H9 (cell line): ENCODE results near the gene CSHL1. TPM values are rescaled to one million over a fixed set of nuclear protein-coding genes. Genes with fewer than 3 reads are reported as not detected.
"Not testable (repeated sequence)": the region's sequence is repeated elsewhere in the genome, so short reads cannot be mapped to it uniquely, and the experiment has no call there.

ENCODE experiments used
- DNase-seq: peaks from one replicate; pipeline ENCODE4 v3.0.0-alpha.2; 2017
- H2AFZ ChIP-seq: one replicate; pipeline ENCODE4 v1.6.1; 2013; ENCODE audit warnings: mild to moderate bottlenecking, low read length, control low read depth, moderate library complexity
- H2AK5ac ChIP-seq: 2 replicates; pipeline ENCODE4 v1.6.1; 2013; ENCODE audit warnings: low read length, control low read depth, mixed read lengths; ENCODE audit not compliant: insufficient read length
- H2BK120ac ChIP-seq: one replicate; pipeline ENCODE4 v1.6.1; 2013; ENCODE audit warnings: low read depth, mild to moderate bottlenecking, low read length, control low read depth, inconsistent platforms; ENCODE audit not compliant: poor library complexity, severe bottlenecking
- H2BK12ac ChIP-seq: 2 replicates; pipeline ENCODE4 v1.6.1; 2013; ENCODE audit warnings: low read length, control low read depth, mixed read lengths, low read depth; ENCODE audit not compliant: insufficient read length
- H2BK15ac ChIP-seq: 2 replicates; pipeline ENCODE4 v1.6.1; 2013; ENCODE audit warnings: low read depth, low read length, control low read depth
- H2BK20ac ChIP-seq: one replicate; pipeline ENCODE4 v1.6.1; 2013; ENCODE audit warnings: low read depth, mild to moderate bottlenecking, low read length, control low read depth, inconsistent platforms; ENCODE audit not compliant: poor library complexity, severe bottlenecking
- H2BK5ac ChIP-seq: 2 replicates; pipeline ENCODE4 v1.6.1; 2013; ENCODE audit warnings: low read length, control low read depth, mixed read lengths; ENCODE audit not compliant: insufficient read length
- H3K14ac ChIP-seq: 2 replicates; pipeline ENCODE4 v1.6.1; 2013; ENCODE audit warnings: low read length, control low read depth; ENCODE audit not compliant: insufficient read depth
- H3K18ac ChIP-seq: 2 replicates; pipeline ENCODE4 v1.6.1; 2013; ENCODE audit warnings: low read depth, mild to moderate bottlenecking, mixed read lengths, low read length, control low read depth; ENCODE audit not compliant: insufficient read length
- H3K23ac ChIP-seq: 2 replicates; pipeline ENCODE4 v1.6.1; 2013; ENCODE audit warnings: low read length, control low read depth, mixed read lengths, low read depth; ENCODE audit not compliant: insufficient read length
- H3K23me2 ChIP-seq: 2 replicates; pipeline ENCODE4 v1.6.1; 2013; ENCODE audit warnings: low read depth, mild to moderate bottlenecking, mixed read lengths, low read length, control low read depth; ENCODE audit not compliant: insufficient read length, poor library complexity, severe bottlenecking
- H3K27ac ChIP-seq: 2 replicates; pipeline ENCODE4 v1.5.1; 2013; ENCODE audit warnings: low read length, control low read depth, mixed read lengths, low read depth; ENCODE audit not compliant: insufficient read length
- H3K27me3 ChIP-seq: 2 replicates; pipeline ENCODE4 v1.6.1; 2013; ENCODE audit warnings: low read length, control low read depth, inconsistent platforms; ENCODE audit not compliant: insufficient read depth
- H3K4ac ChIP-seq: 2 replicates; pipeline ENCODE4 v1.6.1; 2013; ENCODE audit warnings: low read depth, mild to moderate bottlenecking, control low read depth, inconsistent platforms, low read length, moderate library complexity
- H3K4me1 ChIP-seq: 2 replicates; pipeline ENCODE4 v1.6.1; 2013; ENCODE audit warnings: low read length, control low read depth, inconsistent platforms; ENCODE audit not compliant: insufficient read depth
- H3K4me2 ChIP-seq: 2 replicates; pipeline ENCODE4 v1.6.1; 2013; ENCODE audit warnings: low read length, control low read depth, mixed read lengths; ENCODE audit not compliant: insufficient read length, insufficient read depth
- H3K56ac ChIP-seq: 2 replicates; pipeline ENCODE4 v1.6.1; 2013; ENCODE audit warnings: low read depth, mild to moderate bottlenecking, mixed read lengths, low read length, control low read depth; ENCODE audit not compliant: insufficient read length
- H3K79me1 ChIP-seq: 2 replicates; pipeline ENCODE4 v1.6.1; 2013; ENCODE audit warnings: low read depth, mild to moderate bottlenecking, moderate library complexity, low read length, control low read depth, inconsistent platforms; ENCODE audit not compliant: insufficient read depth, poor library complexity, severe bottlenecking
- H3K79me2 ChIP-seq: 2 replicates; pipeline ENCODE4 v1.6.1; 2013; ENCODE audit warnings: low read length, control low read depth, inconsistent platforms; ENCODE audit not compliant: insufficient read depth
- H3K9ac ChIP-seq: 2 replicates; pipeline ENCODE4 v1.6.1; 2013; ENCODE audit warnings: low read length, control low read depth, mixed read lengths; ENCODE audit not compliant: insufficient read length; ENCODE audit errors: extremely low read depth
- H3K9me3 ChIP-seq: one replicate; pipeline ENCODE4 v1.6.1; 2013; ENCODE audit warnings: low read depth, low read length, inconsistent platforms; ENCODE audit not compliant: control insufficient read depth
- H3T11ph ChIP-seq: one replicate; pipeline ENCODE4 v1.6.1; 2013; ENCODE audit warnings: mild to moderate bottlenecking, low read length, control low read depth, inconsistent platforms
- H4K20me1 ChIP-seq: one replicate; pipeline ENCODE4 v1.6.1; 2013; ENCODE audit not compliant: control insufficient read depth, insufficient read length, insufficient read depth
- H4K5ac ChIP-seq: 2 replicates; pipeline ENCODE4 v1.6.1; 2013; ENCODE audit warnings: low read depth, mild to moderate bottlenecking, mixed read lengths, low read length, control low read depth; ENCODE audit not compliant: insufficient read length
- H4K8ac ChIP-seq: replicated peaks from 2 replicates; pipeline ENCODE4 v1.6.1; 2013; ENCODE audit warnings: low read length, control low read depth, mixed read lengths, low read depth; ENCODE audit not compliant: insufficient read length
- H4K91ac ChIP-seq: 2 replicates; pipeline ENCODE4 v1.6.1; 2013; ENCODE audit warnings: low read depth, mild to moderate bottlenecking, moderate library complexity, mixed read lengths, low read length, control low read depth; ENCODE audit not compliant: insufficient read length
- H3K27ac Mint-ChIP-seq, 3 experiments: 2 replicates in 2 of 3; 3 replicates in 1 of 3; pipeline ENCODE4 v1.8.0; 2020 to 2021; ENCODE audit warnings: mixed read lengths in 3 of 3, mild to moderate bottlenecking in 1 of 3, moderate library complexity in 1 of 3
- H3K27me3 Mint-ChIP-seq: 2 replicates; pipeline ENCODE4 v1.8.0; 2021; ENCODE audit warnings: low read depth, mild to moderate bottlenecking, moderate library complexity, mixed read lengths
- H3K36me3 Mint-ChIP-seq, 3 experiments: 2 replicates in 2 of 3; 3 replicates in 1 of 3; pipeline ENCODE4 v1.8.0; 2020 to 2021; ENCODE audit warnings: low read depth in 3 of 3, mixed read lengths in 3 of 3; ENCODE audit not compliant: insufficient read depth in 1 of 3
- H3K4me1 Mint-ChIP-seq, 2 experiments: 2 replicates each; pipeline ENCODE4 v1.8.0; 2020; ENCODE audit warnings: mixed read lengths in 2 of 2
- H3K4me3 Mint-ChIP-seq, 2 experiments: 2 replicates in 1 of 2; 3 replicates in 1 of 2; pipeline ENCODE4 v1.8.0; 2020 to 2021; ENCODE audit warnings: mild to moderate bottlenecking in 2 of 2, mixed read lengths in 2 of 2, moderate library complexity in 1 of 2
- H3K9me3 Mint-ChIP-seq, 2 experiments: 2 replicates in 1 of 2; 3 replicates in 1 of 2; pipeline ENCODE4 v1.8.0; 2020; ENCODE audit warnings: mild to moderate bottlenecking in 2 of 2, mixed read lengths in 2 of 2, moderate library complexity in 1 of 2
- WGBS: extraction: QIAGEN DNeasy Blood & Tissue Kit; methylation state at CpG from one replicate; pipeline ENCODE4 v1.1.7; 2013; ENCODE audit warnings: missing lambda C conversion rate, low lambda C conversion rate, mixed read lengths; ENCODE audit not compliant: insufficient read length; ENCODE audit errors: extremely low coverage; 5-methylcytosine and 5-hydroxymethylcytosine counted together
- total RNA-seq: library from RNA; stranded (reverse); gene quantifications from 2 replicates; pipeline ENCODE4 v1.2.1, GENCODE V29; 2021
- TF ChIP-seq, protein P1 (sequence below): fragments of 200-600 bp; sonication (generic); conservative IDR thresholded peaks from 3 replicates; pipeline ENCODE4 v1.8.0; 2021; ENCODE audit warnings: antibody characterized with exemption, mild to moderate bottlenecking

The CSHL1 gene
- total RNA-seq, 1 experiment from 2014 or later = not detected

DNA sequence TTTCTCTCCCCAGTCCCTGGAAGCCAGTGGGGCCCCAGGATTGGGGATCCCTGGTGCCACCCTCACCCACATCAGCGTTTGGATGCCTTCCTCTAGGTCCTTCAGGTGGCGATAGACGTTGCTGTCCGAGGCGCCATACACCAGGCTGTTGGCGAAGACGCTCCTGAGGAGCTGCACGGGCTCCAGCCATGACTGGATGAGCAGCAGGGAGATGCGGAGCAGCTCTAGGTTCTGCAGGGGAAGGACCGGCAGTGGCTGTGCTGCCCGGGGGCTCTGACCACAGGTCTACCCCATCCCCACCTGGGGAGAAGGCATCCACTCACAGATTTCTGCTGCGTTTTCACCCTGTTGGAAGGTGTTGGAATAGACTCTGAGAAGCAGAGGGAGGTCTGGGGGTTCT lies 30.4 kb downstream of the CSHL1 start:
- H2BK5ac ChIP-seq = no peak overlapping the region
- H2BK20ac ChIP-seq = no peak overlapping the region
- H2BK120ac ChIP-seq = no peak overlapping the region
- no peaks in the 10 kb centered on the region; the same call in 1 of the 2 replicates for H3K4me1 ChIP-seq
- H3K9me3 ChIP-seq = no peaks in the 10 kb centered on the region
- no peak overlapping the region for H4K91ac ChIP-seq
- H2BK15ac ChIP-seq = no peak overlapping the region
- no peak overlapping the region for H4K8ac ChIP-seq
- no peak overlapping the region for H3K18ac ChIP-seq
- no peaks in the 10 kb centered on the region for H4K20me1 ChIP-seq
- H3K4me1 Mint-ChIP-seq = peaks cover 13 to 16% of the 10 kb centered on the region in 2 experiments
- no peaks in the 10 kb centered on the region for H3K79me1 ChIP-seq
- no peaks in the 10 kb centered on the region for H3K23me2 ChIP-seq
- DNase-seq = no peak
- H3T11ph ChIP-seq = no peak overlapping the region
- no peaks in the 10 kb centered on the region for H3K79me2 ChIP-seq
- no peak overlapping the region for H3K4me3 Mint-ChIP-seq
- H3K4ac ChIP-seq = no peak overlapping the region
- no peak overlapping the region for H3K4me2 ChIP-seq
- TF ChIP-seq, protein P1, sequence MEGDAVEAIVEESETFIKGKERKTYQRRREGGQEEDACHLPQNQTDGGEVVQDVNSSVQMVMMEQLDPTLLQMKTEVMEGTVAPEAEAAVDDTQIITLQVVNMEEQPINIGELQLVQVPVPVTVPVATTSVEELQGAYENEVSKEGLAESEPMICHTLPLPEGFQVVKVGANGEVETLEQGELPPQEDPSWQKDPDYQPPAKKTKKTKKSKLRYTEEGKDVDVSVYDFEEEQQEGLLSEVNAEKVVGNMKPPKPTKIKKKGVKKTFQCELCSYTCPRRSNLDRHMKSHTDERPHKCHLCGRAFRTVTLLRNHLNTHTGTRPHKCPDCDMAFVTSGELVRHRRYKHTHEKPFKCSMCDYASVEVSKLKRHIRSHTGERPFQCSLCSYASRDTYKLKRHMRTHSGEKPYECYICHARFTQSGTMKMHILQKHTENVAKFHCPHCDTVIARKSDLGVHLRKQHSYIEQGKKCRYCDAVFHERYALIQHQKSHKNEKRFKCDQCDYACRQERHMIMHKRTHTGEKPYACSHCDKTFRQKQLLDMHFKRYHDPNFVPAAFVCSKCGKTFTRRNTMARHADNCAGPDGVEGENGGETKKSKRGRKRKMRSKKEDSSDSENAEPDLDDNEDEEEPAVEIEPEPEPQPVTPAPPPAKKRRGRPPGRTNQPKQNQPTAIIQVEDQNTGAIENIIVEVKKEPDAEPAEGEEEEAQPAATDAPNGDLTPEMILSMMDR = no peak; the same call in 2 of the 3 replicates
- no peak overlapping the region for H3K14ac ChIP-seq
- no peaks in the 10 kb centered on the region; a peak in 1 of 7 replicates for H3K36me3 Mint-ChIP-seq
- peak overlapping the region in 1 of 3 experiments; percentile 89; a peak in 1 of 7 replicates for H3K27ac Mint-ChIP-seq
- H4K5ac ChIP-seq = no peak overlapping the region
- no peak overlapping the region for H3K9ac ChIP-seq
- no CpG with 5 or more reads among the region's 12 CpGs for WGBS
- no peaks in the 10 kb centered on the region for H3K27me3 ChIP-seq
- H3K23ac ChIP-seq = no peak overlapping the region
- H3K56ac ChIP-seq = no peak overlapping the region
- no peak overlapping the region for H2BK12ac ChIP-seq
- no peak overlapping the region for H3K27ac ChIP-seq
- H2AK5ac ChIP-seq = no peak overlapping the region
- H3K9me3 Mint-ChIP-seq = no peaks in the 10 kb centered on the region; a peak in 1 of 5 replicates
- peaks cover 10% of the 10 kb centered on the region for H3K27me3 Mint-ChIP-seq
- no peak overlapping the region for H2AFZ ChIP-seq

- not testable (repeated sequence) for H3K79me1 ChIP-seq, H2AFZ ChIP-seq, H3K23me2 ChIP-seq, H3K27me3 Mint-ChIP-seq, H4K91ac ChIP-seq, DNase-seq, H3K14ac ChIP-seq, H4K20me1 ChIP-seq, H3K36me3 Mint-ChIP-seq, H3K23ac ChIP-seq, H3K9ac ChIP-seq, H3K9me3 ChIP-seq, H2BK20ac ChIP-seq, H4K8ac ChIP-seq, H3K4ac ChIP-seq, H3K56ac ChIP-seq, H3K79me2 ChIP-seq, H3K4me1 ChIP-seq, H2BK12ac ChIP-seq, H3K4me3 Mint-ChIP-seq, H2BK120ac ChIP-seq, H3K4me2 ChIP-seq, H3T11ph ChIP-seq, H3K27ac ChIP-seq, H3K18ac ChIP-seq, H3K27me3 ChIP-seq, H3K27ac Mint-ChIP-seq, H4K5ac ChIP-seq, H2AK5ac ChIP-seq, H2BK5ac ChIP-seq, H3K9me3 Mint-ChIP-seq, H2BK15ac ChIP-seq
- peaks cover 16 to 22% of the 10 kb centered on the region in 2 experiments for H3K4me1 Mint-ChIP-seq
- no CpG with 5 or more reads among the region's 9 CpGs for WGBS
Measured at GRCh38 chr17:63878413-63878812, 32.6 kb downstream of the CSHL1 start.
